ENCODE measurements around the gene TCFL5.

TCFL5 gene

GRCh38 chr20:62806383-62807050 is 55.1 kb downstream of the TCFL5 start:
- Histone ChIP-seq H3K27ac (ENCODE audit: low read depth, low read length, poor library complexity, severe bottlenecking) (peak overlapping the region; percentile 23), H2AFZ (ENCODE audit: low read length) (no peak overlapping the region), H4K20me1 (ENCODE audit: insufficient read depth, low read length) (no peaks in the 10 kb centered on the region), H3K4me3 (ENCODE audit: low read depth, low read length, poor library complexity, severe bottlenecking) (peak overlapping the region; percentile 86), H3K9me3 (ENCODE audit: low read length) (no peaks in the 10 kb centered on the region), H3K4me2 (ENCODE audit: low read length) (peak overlapping the region; percentile 99), H3K27me3 (ENCODE audit: insufficient read depth, low read length) (no peaks in the 10 kb centered on the region), H3K36me3 (ENCODE audit: insufficient read depth, low read length) (peaks cover 50% of the 10 kb centered on the region), H3F3A (ENCODE audit: insufficient read depth, low read length) (no peaks in the 10 kb centered on the region; the same call in 1 of the 2 replicates), H3K9me2 (ENCODE audit: low read depth, low read length) (no peaks in the 10 kb centered on the region), H3K9ac (ENCODE audit: low read length) (peak overlapping the region; percentile 89; the same call in 1 of the 2 replicates), H3K4me1 (ENCODE audit: insufficient read depth, low read length, severe bottlenecking) (peaks cover 33% of the 10 kb centered on the region), H3K79me2 (ENCODE audit: insufficient read depth, low read length) (peaks cover 9% of the 10 kb centered on the region)
- no peak for TF ChIP-seq EZH2 (IDR thresholded peaks at IDR 0.05; ENCODE audit: borderline replicate concordance, low read length)
- TF ChIP-seq, protein P1, sequence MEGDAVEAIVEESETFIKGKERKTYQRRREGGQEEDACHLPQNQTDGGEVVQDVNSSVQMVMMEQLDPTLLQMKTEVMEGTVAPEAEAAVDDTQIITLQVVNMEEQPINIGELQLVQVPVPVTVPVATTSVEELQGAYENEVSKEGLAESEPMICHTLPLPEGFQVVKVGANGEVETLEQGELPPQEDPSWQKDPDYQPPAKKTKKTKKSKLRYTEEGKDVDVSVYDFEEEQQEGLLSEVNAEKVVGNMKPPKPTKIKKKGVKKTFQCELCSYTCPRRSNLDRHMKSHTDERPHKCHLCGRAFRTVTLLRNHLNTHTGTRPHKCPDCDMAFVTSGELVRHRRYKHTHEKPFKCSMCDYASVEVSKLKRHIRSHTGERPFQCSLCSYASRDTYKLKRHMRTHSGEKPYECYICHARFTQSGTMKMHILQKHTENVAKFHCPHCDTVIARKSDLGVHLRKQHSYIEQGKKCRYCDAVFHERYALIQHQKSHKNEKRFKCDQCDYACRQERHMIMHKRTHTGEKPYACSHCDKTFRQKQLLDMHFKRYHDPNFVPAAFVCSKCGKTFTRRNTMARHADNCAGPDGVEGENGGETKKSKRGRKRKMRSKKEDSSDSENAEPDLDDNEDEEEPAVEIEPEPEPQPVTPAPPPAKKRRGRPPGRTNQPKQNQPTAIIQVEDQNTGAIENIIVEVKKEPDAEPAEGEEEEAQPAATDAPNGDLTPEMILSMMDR (IDR thresholded peaks at IDR 0.05; ENCODE audit: low read length): no peak

DNA sequence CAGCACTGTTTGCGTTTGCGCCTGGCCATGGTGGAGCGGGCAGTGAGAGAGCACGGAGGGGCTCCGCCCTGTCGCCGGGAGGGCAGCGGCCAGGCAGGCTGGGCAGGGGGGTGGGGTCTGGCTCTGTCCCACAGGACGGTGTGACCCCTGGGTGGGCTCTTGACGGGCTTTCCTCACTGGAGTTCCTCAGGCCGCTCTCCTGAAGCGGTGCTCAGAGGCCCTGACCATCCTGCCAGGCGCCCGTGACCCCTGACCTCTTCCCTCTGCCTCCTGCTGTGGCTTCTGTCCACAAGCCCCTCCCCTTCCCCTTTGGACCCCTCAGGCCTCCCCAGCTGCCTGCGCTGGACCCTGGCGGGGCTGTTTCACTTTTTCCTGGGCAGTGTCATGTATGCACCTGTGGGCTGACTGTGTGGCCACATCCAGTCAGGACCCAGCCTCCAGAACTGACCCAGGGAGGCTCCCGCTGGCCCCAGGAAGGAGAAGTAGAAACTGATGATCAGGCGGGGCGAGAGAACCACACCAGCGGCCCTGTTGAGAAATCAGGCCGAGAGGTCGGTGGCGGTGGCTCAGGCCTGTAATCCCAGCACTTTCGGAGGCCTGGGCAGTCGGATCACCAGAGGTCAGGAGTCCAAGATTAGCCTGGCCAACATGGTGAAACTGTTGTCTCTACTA is 55.8 kb downstream of the TCFL5 start:
- Histone ChIP-seq H3K9ac (ENCODE audit: low read length) (peak overlapping the region; percentile 89), H3K4me3 (ENCODE audit: low read depth, low read length, poor library complexity, severe bottlenecking) (peak overlapping the region; percentile 86), H3K27me3 (ENCODE audit: insufficient read depth, low read length) (no peaks in the 10 kb centered on the region), H3K9me3 (ENCODE audit: low read length) (no peaks in the 10 kb centered on the region), H3K4me1 (ENCODE audit: insufficient read depth, low read length, severe bottlenecking) (peaks cover 33% of the 10 kb centered on the region), H3K9me2 (ENCODE audit: low read depth, low read length) (no peaks in the 10 kb centered on the region), H3K79me2 (ENCODE audit: insufficient read depth, low read length) (peaks cover 9% of the 10 kb centered on the region), H3K4me2 (ENCODE audit: low read length) (peak overlapping the region; percentile 99), H4K20me1 (ENCODE audit: insufficient read depth, low read length) (no peaks in the 10 kb centered on the region), H2AFZ (ENCODE audit: low read length) (no peak overlapping the region), H3F3A (ENCODE audit: insufficient read depth, low read length) (no peaks in the 10 kb centered on the region; the same call in 1 of the 2 replicates), H3K27ac (ENCODE audit: low read depth, low read length, poor library complexity, severe bottlenecking) (peak overlapping the region; percentile 23), H3K36me3 (ENCODE audit: insufficient read depth, low read length) (peaks cover 50% of the 10 kb centered on the region)
- TF ChIP-seq, protein P1 (IDR thresholded peaks at IDR 0.05; ENCODE audit: low read length): no peak
- TF ChIP-seq EZH2 (IDR thresholded peaks at IDR 0.05; ENCODE audit: borderline replicate concordance, low read length): no peak

- TF ChIP-seq, protein P1 (IDR thresholded peaks at IDR 0.05; ENCODE audit: low read length): no peak
- TF ChIP-seq EZH2 (IDR thresholded peaks at IDR 0.05; ENCODE audit: borderline replicate concordance, low read length): no peak
- Histone ChIP-seq H3K9ac (ENCODE audit: low read length) (peak overlapping the region; percentile 89), H3K36me3 (ENCODE audit: insufficient read depth, low read length) (peaks cover 50% of the 10 kb centered on the region), H4K20me1 (ENCODE audit: insufficient read depth, low read length) (no peaks in the 10 kb centered on the region), H3K4me3 (ENCODE audit: low read depth, low read length, poor library complexity, severe bottlenecking) (peak overlapping the region; percentile 86), H3K4me1 (ENCODE audit: insufficient read depth, low read length, severe bottlenecking) (peaks cover 33% of the 10 kb centered on the region), H3K9me2 (ENCODE audit: low read depth, low read length) (no peaks in the 10 kb centered on the region), H3K9me3 (ENCODE audit: low read length) (no peaks in the 10 kb centered on the region), H2AFZ (ENCODE audit: low read length) (no peak overlapping the region), H3K4me2 (ENCODE audit: low read length) (peak overlapping the region; percentile 99), H3K27me3 (ENCODE audit: insufficient read depth, low read length) (no peaks in the 10 kb centered on the region), H3K79me2 (ENCODE audit: insufficient read depth, low read length) (peaks cover 9% of the 10 kb centered on the region), H3F3A (ENCODE audit: insufficient read depth, low read length) (no peaks in the 10 kb centered on the region; the same call in 1 of the 2 replicates), H3K27ac (ENCODE audit: low read depth, low read length, poor library complexity, severe bottlenecking) (peak overlapping the region; percentile 23)
Measured at GRCh38 chr20:62805155-62805710, 56.4 kb downstream of the TCFL5 start.

Data from OCI-LY1 (cell line).